Heart left ventricle (tissue), 16 donors: ENCODE data around the gene RIMS4. TPM values are rescaled to one million over a fixed set of nuclear protein-coding genes. Genes with fewer than 3 reads are reported as not detected.

Experiments used
- ATAC-seq, 4 donors: fragments of 200-7000 bp; cut with Tn5 transposase; one replicate each; pipeline ENCODE4 v1.9.1; 2020 to 2022; ENCODE audit warnings: moderate library complexity in 4 of 4, mild to moderate bottlenecking in 3 of 4, moderate number of reproducible peaks in 1 of 4
- DNase-seq, 5 donors: peaks; one replicate each; pipeline ENCODE4 v3.0.0-alpha.2; 2020
- H3K27ac ChIP-seq, 12 donors: fragments of 200-600 bp; sonication (generic) in 4 of 12; one replicate each; pipeline versions ENCODE4 v1.5.0 to v1.8.0; 2016 to 2022; ENCODE audit warnings: mild to moderate bottlenecking in 2 of 12
- H3K27me3 ChIP-seq, 9 donors: fragments of 200-600 bp; sonication (generic) in 2 of 9; one replicate each; pipeline versions ENCODE4 v1.5.1 to v1.8.0; 2016 to 2022; ENCODE audit warnings: mild to moderate bottlenecking in 3 of 9
- H3K36me3 ChIP-seq, 9 donors: fragments of 200-600 bp; sonication (generic) in 2 of 9; one replicate each; pipeline versions ENCODE4 v1.5.0 to v1.8.0; 2018 to 2022; ENCODE audit warnings: mild to moderate bottlenecking in 2 of 9
- H3K4me1 ChIP-seq, 12 donors: fragments of 200-600 bp; sonication (generic) in 4 of 12; one replicate each; pipeline versions ENCODE4 v1.5.0 to v1.8.0; 2016 to 2022; ENCODE audit warnings: mild to moderate bottlenecking in 3 of 12
- H3K4me3 ChIP-seq, 12 donors: fragments of 200-600 bp; sonication (generic) in 4 of 12; one replicate each; pipeline versions ENCODE4 v1.5.0 to v1.8.0; 2017 to 2022; ENCODE audit warnings: mild to moderate bottlenecking in 9 of 12, moderate library complexity in 4 of 12
- H3K9me3 ChIP-seq, 12 donors: fragments of 200-600 bp; sonication (generic) in 4 of 12; one replicate each; pipeline versions ENCODE4 v1.5.0 to v1.8.0; 2016 to 2022; ENCODE audit warnings: mild to moderate bottlenecking in 1 of 12
- POLR2A ChIP-seq, 2 donors: fragments of 450-650 bp; IDR thresholded peaks; one replicate each; pipeline ENCODE4 v1.6.1; 2017; ENCODE audit warnings: antibody characterized with exemption in 2 of 2, mild to moderate bottlenecking in 2 of 2, moderate library complexity in 2 of 2
- WGBS, 4 donors: extraction: QIAGEN DNeasy Blood & Tissue Kit in 2 of 4; methylation state at CpG; one replicate each; pipeline versions ENCODE4 v1.1.5 to v1.1.7; 2013 to 2018; 5-methylcytosine and 5-hydroxymethylcytosine counted together
- intact Hi-C, 10 donors: fragments of 100-400 bp; cut with DNase I; formaldehyde crosslinking; loops; one replicate each; pipeline versions ENCODE4 v1.11.1 to v1.14.2; 2022
- long read RNA-seq, 3 donors: library from polyadenylated mRNA; unstranded; transcript quantifications; one replicate each; pipeline ENCODE4 v2.0.0, GENCODE V29; 2020 to 2021
- polyA plus RNA-seq, 2 donors: library from polyadenylated mRNA; stranded (reverse); fragments of 200-250 nt; gene quantifications; one replicate each; pipeline ENCODE4 v1.2.3, GENCODE V29; 2013
- total RNA-seq, 9 donors: library from RNA; depleted of rRNA in 2 of 9; stranded (reverse); fragments of >200 nt in 2 of 9; fragmentation: NEBNext Ultra II Directional in 3 of 9; extraction: Animal tissue kit (Norgen Biotek cat#: 25700) in 3 of 9; gene quantifications; one replicate each; pipeline versions ENCODE4 v1.1.0 to v1.2.4, GENCODE V29; 2016 to 2023
- TF ChIP-seq, protein P1 (sequence below), 12 donors: fragments of 200-600 bp; sonication (generic) in 4 of 12; IDR thresholded peaks; one replicate each; pipeline versions ENCODE4 v1.5.0 to v1.8.0; 2018 to 2022; ENCODE audit warnings: antibody characterized with exemption in 12 of 12, mild to moderate bottlenecking in 5 of 12
- donor health status: ischemic (EF 13 %, LVEDD 7.1; RV severe dilation, severe dysfunction).
- donor health status: healthy with polysubstance abuse.
- donor health status: DM: no; HTN: yes; CAD: no.
- donor health status: DM: no; HTN: no; CAD: no.
- donor health status: ischemic (EF 25% LVEDD 6.9; RV normal size, moderate dysfunction).
- donor health status: ischemic (EF 25% LVEDD 5.7; RV mildly dilated, moderate dysfunction).
- donor health status: healthy.
- donor health status: DM: yes; HTN: yes; CAD: no.
- donor health status: ischemic (EF 35%, LVEDD 5.7; RV mildly dilated, moderate dysfunction).
- donor health status: nonischemic (EF 11% LVEDD 7.7; RV severe dilation, severe dysfunction).
- donor health status: DM: yes; HTN: yes; CAD: no.
- donor health status: PGD.
- donor health status: ischemic (EF 29% LVEDD 5.4; RV normal size, mild dysfunction).
- donor health status: nonischemic (EF 23%, LVEDD 6.1; RV moderate dilation, normal function).

RIMS4 gene
- total RNA-seq (under 1 TPM in 4 of 9 donors, not detected in 5; 0.10 to 0.59 (median 0.29) TPM), polyA plus RNA-seq (under 1 TPM; 0.04 to 0.06 TPM)
- long read RNA-seq, donor 1: 0 reads
- long read RNA-seq, donor 2: 0 reads
- long read RNA-seq, donor 3: 0 reads

- no peak within 1 kb of the TSS for H3K27ac ChIP-seq
- DNase-seq (no peak), ATAC-seq (peak in 2 of 4 donors; percentile 27 to 38)
- TF ChIP-seq, protein P1, sequence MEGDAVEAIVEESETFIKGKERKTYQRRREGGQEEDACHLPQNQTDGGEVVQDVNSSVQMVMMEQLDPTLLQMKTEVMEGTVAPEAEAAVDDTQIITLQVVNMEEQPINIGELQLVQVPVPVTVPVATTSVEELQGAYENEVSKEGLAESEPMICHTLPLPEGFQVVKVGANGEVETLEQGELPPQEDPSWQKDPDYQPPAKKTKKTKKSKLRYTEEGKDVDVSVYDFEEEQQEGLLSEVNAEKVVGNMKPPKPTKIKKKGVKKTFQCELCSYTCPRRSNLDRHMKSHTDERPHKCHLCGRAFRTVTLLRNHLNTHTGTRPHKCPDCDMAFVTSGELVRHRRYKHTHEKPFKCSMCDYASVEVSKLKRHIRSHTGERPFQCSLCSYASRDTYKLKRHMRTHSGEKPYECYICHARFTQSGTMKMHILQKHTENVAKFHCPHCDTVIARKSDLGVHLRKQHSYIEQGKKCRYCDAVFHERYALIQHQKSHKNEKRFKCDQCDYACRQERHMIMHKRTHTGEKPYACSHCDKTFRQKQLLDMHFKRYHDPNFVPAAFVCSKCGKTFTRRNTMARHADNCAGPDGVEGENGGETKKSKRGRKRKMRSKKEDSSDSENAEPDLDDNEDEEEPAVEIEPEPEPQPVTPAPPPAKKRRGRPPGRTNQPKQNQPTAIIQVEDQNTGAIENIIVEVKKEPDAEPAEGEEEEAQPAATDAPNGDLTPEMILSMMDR (IDR thresholded peaks at IDR 0.05): no peak
- TF ChIP-seq POLR2A (IDR thresholded peaks at IDR 0.05): no peak
- peaks cover 0 to 11% (median 0%) of the 10 kb centered on the region in 12 donors for H3K4me1 ChIP-seq
- H3K36me3 ChIP-seq: no peaks in the 10 kb centered on the region
- WGBS, 4 donors: 6 to 34% (median 12%) methylated on average over 15 to 89 of the region's 89 CpGs
- intact Hi-C loops: loop anchor here in 1 of 10 donors (5.0 kb wide), 1 partner anchor 63 kb away; the partner anchor contains the start of gene KCNK15
- peaks cover 9 to 70% (median 34%) of the 10 kb centered on the region in 9 donors for H3K27me3 ChIP-seq
- peak within 1 kb of the TSS in 10 of 12 donors; percentile 12 to 44 (median 34) for H3K4me3 ChIP-seq
- H3K9me3 ChIP-seq: peaks cover 0 to 14% (median 10%) of the 10 kb centered on the region in 12 donors
These were observed at the start of gene RIMS4 for GRCh38 chr20:44810391-44811149. Gene RIMS4, minus strand, starts transcription at chr20:44810546. Its CDS starts 275 bp downstream, at chr20:44810271.

GRCh38 chr20:44858606-44859360, 48.4 kb upstream of the RIMS4 start:
- Histone ChIP-seq H3K27me3 (no peaks in the 10 kb centered on the region), H3K27ac (no peak overlapping the region), H3K4me1 (peaks cover 0 to 26% (median 6%) of the 10 kb centered on the region in 12 donors), H3K4me3 (no peak overlapping the region), H3K9me3 (no peaks in the 10 kb centered on the region), H3K36me3 (no peaks in the 10 kb centered on the region)
- DNase-seq: no peak
- ATAC-seq: no peak
- no peak for TF ChIP-seq POLR2A (IDR thresholded peaks at IDR 0.05)
- TF ChIP-seq, protein P1 (IDR thresholded peaks at IDR 0.05): no peak
- intact Hi-C loops: no loop called here

GRCh38 chr20:44856856-44857448, 46.6 kb upstream of the RIMS4 start:
- intact Hi-C loops: no loop called here
- Histone ChIP-seq H3K27me3 (no peaks in the 10 kb centered on the region), H3K27ac (no peak overlapping the region), H3K36me3 (no peaks in the 10 kb centered on the region), H3K4me3 (no peak overlapping the region), H3K9me3 (no peaks in the 10 kb centered on the region), H3K4me1 (peaks cover 0 to 7% (median 0%) of the 10 kb centered on the region in 12 donors)
- WGBS, 4 donors: 82 to 88% (median 85%) methylated on average over 6 of the region's 6 CpGs
- TF ChIP-seq, protein P1 (IDR thresholded peaks at IDR 0.05): no peak
- no peak for TF ChIP-seq POLR2A (IDR thresholded peaks at IDR 0.05)
- DNase-seq: no peak
- no peak for ATAC-seq
